Vagina (tissue), 2 donors: ENCODE measurements around the gene LRIG2.

ENCODE experiments used
- CTCF ChIP-seq, 3 experiments: fragments of 450-650 bp in 2 of 3; fragments of 200-600 bp in 1 of 3; sonication (generic) in 1 of 3; IDR thresholded peaks; one replicate each; pipeline ENCODE4 v1.5.1; 2017 to 2019; ENCODE audit warnings: antibody characterized with exemption in 3 of 3, mild to moderate bottlenecking in 2 of 3, moderate library complexity in 2 of 3
- POLR2A ChIP-seq, 2 donors: fragments of 450-650 bp; IDR thresholded peaks; one replicate each; pipeline ENCODE4 v1.6.1; 2017; ENCODE audit warnings: antibody characterized with exemption in 2 of 2, mild to moderate bottlenecking in 2 of 2, moderate library complexity in 2 of 2
- POLR2AphosphoS5 ChIP-seq, 2 donors: sonication (generic); formaldehyde crosslinking; IDR thresholded peaks; one replicate each; pipeline ENCODE4 v1.9.0; 2017; ENCODE audit warnings: antibody characterized with exemption in 2 of 2, mild to moderate bottlenecking in 2 of 2, low read depth in 1 of 2; ENCODE audit not compliant: insufficient read depth in 1 of 2

DNA sequence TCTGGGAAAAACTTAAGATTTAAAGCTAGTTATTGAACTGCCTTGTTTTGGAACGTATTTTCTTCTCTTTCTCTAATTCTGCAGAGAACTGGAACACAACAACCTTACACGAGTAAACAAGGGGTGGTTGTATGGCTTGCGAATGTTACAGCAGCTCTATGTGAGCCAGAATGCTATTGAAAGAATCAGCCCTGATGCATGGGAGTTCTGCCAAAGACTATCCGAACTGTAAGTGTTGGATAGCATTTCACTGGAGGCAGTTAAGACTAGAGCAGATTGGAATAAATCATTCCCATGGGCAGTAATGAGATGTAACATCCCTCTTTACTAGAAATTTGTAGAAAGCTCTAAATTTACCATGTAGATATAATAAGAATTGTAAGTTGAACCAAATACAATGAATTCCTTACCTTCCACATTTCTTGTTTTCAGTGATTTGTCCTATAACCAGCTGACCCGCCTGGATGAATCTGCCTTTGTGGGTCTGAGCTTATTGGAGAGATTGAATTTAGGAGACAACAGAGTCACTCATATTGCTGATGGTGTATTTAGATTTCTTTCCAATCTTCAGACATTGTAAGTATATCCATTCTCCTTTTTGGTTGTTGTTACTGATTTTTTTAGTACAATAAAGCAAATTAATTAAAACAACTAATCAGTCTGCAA is 22.9 kb downstream of the LRIG2 start:
- no peak for TF ChIP-seq POLR2AphosphoS5 (IDR thresholded peaks at IDR 0.05; ENCODE audit: insufficient read depth in 1 of 2, low read depth in 1 of 2)
- no peak for TF ChIP-seq CTCF (IDR thresholded peaks at IDR 0.05)
- TF ChIP-seq POLR2A (IDR thresholded peaks at IDR 0.05), result no peak
